AG04449 (cell line): ENCODE measurements around the gene NLGN2.
A peak's percentile ranks its signal among the peaks of the same experiment; 100 is the strongest.

Source experiments
- CTCF ChIA-PET: fragments of 350-600 bp; formaldehyde crosslinking; extraction: SDS; loops from one replicate; lab custom pipeline; 2021; ENCODE audit warnings: antibody characterized with exemption; lab: Yijun Ruan, JAX
- POLR2A ChIA-PET: fragments of 400-600, 350-600 bp; formaldehyde crosslinking; extraction: SDS; loops from one replicate; lab custom pipeline; 2020; ENCODE audit warnings: antibody characterized with exemption, inconsistent platforms; lab: Yijun Ruan, JAX
- DNase-seq: peaks from one replicate; pipeline ENCODE4 v3.0.0-alpha.2; 2010; ENCODE audit warnings: low read depth, low spot score
- H3K4me3 ChIP-seq: 2 replicates; pipeline ENCODE4 v1.5.1; 2011; ENCODE audit warnings: low read depth, mild to moderate bottlenecking, control low read depth, low read length
- CTCF ChIP-seq: IDR thresholded peaks from one replicate; pipeline ENCODE4 v1.5.1; 2011; ENCODE audit warnings: mild to moderate bottlenecking, moderate library complexity, low read length, control low read depth, inconsistent platforms; ENCODE audit not compliant: insufficient read depth; ENCODE audit errors: missing control alignments

NLGN2 gene

DNA sequence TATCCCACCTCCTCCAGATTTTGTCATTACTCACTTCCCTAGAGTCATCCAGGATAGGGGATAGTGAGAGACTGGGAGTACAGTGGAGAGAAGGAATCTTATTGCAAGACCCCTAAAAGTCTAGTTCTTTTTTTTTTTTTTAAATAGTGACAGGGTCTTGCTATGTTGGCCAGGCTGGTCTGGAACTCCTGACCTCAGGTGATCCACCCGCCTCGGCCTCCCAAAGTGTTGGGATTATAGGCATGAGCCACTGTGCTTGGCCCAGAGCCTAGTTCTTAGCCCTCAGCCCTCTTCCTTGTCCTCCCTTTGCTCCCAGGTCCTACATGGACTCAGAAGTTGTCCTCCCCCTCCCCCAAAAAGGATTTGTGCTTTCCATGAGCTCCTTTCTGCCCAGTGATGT is 34.5 kb downstream of the NLGN2 start:
- TF ChIP-seq CTCF, result no peak
- no peak overlapping the region for H3K4me3 ChIP-seq
- ChIA-PET CTCF (interaction anchor here (1.1 to 3.1 kb wide), 4 partner anchors 12 to 86 kb away, joined by 3 to 16 read pairs (median 4); partner anchors contain the start of gene TMEM95), POLR2A (interaction anchor here (0.7 kb wide), 1 partner anchor 38 kb away, joined by 3 read pairs; the partner anchor contains the start of gene TMEM256)
- no peak for DNase-seq

GRCh38 chr17:7443499-7444485 is 36.1 kb downstream of the NLGN2 start:
- CTCF ChIA-PET, result interaction anchor here (0.9 to 8.8 kb wide), 6 partner anchors 7 to 171 kb away, joined by 3 to 62 read pairs (median 3); partner anchors contain the start of genes FXR2, SENP3 and TMEM102
- no peak for DNase-seq
- no peak for TF ChIP-seq CTCF
- POLR2A ChIA-PET, result interaction anchor here (0.7 to 1.2 kb wide), 3 partner anchors 11 to 49 kb away, joined by 3 to 10 read pairs (median 4); partner anchors contain the start of genes PLSCR3 and POLR2A
- H3K4me3 ChIP-seq, result no peak overlapping the region

GRCh38 chr17:7444682-7445618 is 37.3 kb downstream of the NLGN2 start, which contains the start of gene CHRNB1:
TSS of gene CHRNB1 (plus strand) at chr17:7445061. CDS start at chr17:7445128, 67 bp downstream.
- peak within 1 kb of the TSS; percentile 36 for H3K4me3 ChIP-seq
- ChIA-PET POLR2A (interaction anchor here (0.7 to 1.4 kb wide), 4 partner anchors 10 to 51 kb away, joined by 3 to 10 read pairs (median 4); partner anchors contain the start of genes PLSCR3 and POLR2A), CTCF (interaction anchor here (1.0 to 8.8 kb wide), 7 partner anchors 9 to 170 kb away, joined by 3 to 62 read pairs (median 5); partner anchors contain the start of genes FXR2, SENP3, TMEM102 and TMEM95)
- no peak for TF ChIP-seq CTCF
- no peak for DNase-seq

GRCh38 chr17:7445619-7445968 is 37.9 kb downstream of the NLGN2 start:
- TF ChIP-seq CTCF, result no peak
- no peak for DNase-seq
- ChIA-PET POLR2A (interaction anchor here (1.4 kb wide), 1 partner anchor 39 kb away, joined by 4 read pairs; the partner anchor contains the start of gene POLR2A), CTCF (interaction anchor here (1.0 to 8.8 kb wide), 4 partner anchors 9 to 115 kb away, joined by 3 to 62 read pairs (median 7); partner anchors contain the start of genes TMEM102 and TMEM95)
- peak overlapping the region; percentile 36 for H3K4me3 ChIP-seq

GRCh38 chr17:7448461-7448860 is 40.8 kb downstream of the NLGN2 start:
- TF ChIP-seq CTCF, result no peak
- no peak overlapping the region for H3K4me3 ChIP-seq
- no peak for DNase-seq
- ChIA-PET CTCF (interaction anchor here (8.8 kb wide), 1 partner anchor 12 kb away, joined by 62 read pairs; the partner anchor contains the start of gene TMEM102), POLR2A (no interaction called here)
